HG03097 (cell line): ENCODE results near the gene DOK4.
"Not testable (repeated sequence)": the region's sequence is repeated elsewhere in the genome, so short reads cannot be mapped to it uniquely, and the experiment has no call there.

Source experiments
- ATAC-seq: cut with Tn5 transposase; IDR thresholded peaks from one replicate; pipeline ENCODE4 v1.9.1; 2021; ENCODE audit not compliant: unreplicated experiment, low FRiP score

The DOK4 gene

DNA sequence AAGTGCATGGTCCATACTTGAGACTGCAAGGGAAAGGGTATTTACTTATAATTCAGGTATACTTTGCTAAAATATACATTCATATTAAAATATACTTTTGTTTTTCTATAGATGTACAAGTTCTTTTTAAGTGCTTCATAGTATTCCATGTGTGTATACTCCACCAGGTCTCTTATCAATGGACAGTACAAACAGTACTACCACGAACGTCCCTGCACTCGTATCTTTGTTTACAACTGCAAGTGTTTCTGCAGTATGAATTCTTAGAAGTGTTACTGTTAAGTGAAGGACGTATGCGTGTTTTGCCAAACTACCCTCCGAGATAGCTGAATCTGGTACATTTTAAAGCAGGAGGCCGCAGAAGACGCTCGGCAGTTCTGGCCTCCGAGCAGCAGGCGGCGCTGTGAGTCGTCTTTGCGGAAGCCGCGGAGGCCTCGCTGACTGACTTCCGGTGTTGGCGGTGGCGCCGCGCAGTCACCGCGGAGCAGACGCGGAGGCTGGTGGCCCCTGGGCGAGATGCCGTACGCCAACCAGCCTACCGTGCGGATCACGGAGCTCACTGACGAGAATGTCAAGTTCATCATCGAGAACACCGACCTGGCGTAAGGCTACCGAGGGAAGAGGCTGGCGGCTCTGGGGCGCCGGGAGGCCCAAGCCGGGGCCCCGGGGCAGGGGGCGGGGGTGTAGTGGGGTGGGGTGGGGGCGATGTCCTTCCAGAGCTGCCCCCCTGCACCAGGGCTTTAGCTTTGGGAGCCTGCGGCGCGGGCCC, 23.9 kb downstream of the DOK4 start, which contains the start of gene POLR2C:
POLR2C (plus strand) TSS at position 471 of the 769 bp plus-strand sequence; CDS start at position 517, 46 bp downstream.
- ATAC-seq: peak; percentile 78

DNA sequence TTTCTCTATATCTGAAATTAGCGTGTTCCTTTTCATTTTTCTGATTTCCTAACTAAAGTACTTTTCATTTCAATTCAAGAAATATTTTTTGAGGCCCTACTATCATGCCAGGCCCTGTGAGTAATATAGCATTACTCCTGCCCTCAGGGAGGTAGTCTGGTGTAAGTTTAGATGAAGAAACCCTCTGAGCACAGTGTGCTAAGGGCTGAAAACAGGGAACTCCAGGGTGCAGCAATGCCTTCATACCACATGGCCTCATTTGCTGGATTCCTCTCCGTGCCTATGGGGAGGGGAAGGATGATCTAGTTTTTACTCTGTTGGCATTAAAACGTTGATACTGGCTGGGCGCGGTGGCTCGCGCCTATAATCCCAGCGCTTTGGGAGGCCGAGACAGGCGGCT, 34.3 kb downstream of the DOK4 start:
- no peak for ATAC-seq

DNA sequence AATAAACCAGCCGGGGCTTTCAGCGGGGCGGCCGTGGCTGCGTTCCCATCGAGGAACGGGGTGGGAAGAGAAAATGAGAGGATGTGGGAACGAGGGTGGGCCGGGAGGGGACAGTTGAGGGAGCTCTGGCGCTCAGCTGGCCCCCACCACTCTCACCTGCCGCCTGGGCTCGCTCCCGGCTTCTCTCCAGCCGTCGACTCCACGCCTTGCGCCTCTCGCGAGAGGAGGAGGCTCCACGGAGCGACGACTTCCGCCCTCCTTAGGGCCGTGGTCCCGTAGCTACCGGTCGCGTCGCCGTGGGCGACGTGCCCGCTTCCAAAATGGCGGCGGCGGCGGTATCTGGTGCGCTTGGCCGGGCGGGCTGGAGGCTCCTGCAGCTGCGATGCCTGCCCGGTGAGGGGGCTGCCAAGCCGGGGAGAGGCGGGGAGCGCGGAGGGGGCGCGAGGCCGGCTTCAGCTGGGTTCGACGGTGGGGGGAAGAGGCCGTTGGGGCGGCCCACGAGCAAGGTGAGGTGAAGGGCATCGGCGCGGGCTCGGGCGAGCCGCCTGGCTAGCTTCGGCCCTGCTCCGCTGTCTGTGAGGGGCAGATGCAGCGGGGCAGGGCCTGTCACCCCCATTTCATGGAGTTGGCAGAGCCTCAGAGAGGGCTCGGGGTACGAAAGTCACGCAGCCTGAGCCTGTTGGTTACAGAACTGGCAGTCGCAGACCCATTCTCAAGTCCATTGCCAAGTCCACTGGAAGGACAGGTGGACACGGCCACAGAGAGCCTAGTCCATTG, 38.9 kb downstream of the DOK4 start, which contains the start of the genes CIAPIN1 and COQ9:
CIAPIN1 (minus strand) TSS at position 200 of the 777 bp plus-strand sequence. CDS start 6,457 bp downstream, outside the sequence.
COQ9 (plus strand) TSS at position 294 of the 777 bp plus-strand sequence; CDS start at position 321, 27 bp downstream.
- peak; percentile 96 for ATAC-seq

DNA sequence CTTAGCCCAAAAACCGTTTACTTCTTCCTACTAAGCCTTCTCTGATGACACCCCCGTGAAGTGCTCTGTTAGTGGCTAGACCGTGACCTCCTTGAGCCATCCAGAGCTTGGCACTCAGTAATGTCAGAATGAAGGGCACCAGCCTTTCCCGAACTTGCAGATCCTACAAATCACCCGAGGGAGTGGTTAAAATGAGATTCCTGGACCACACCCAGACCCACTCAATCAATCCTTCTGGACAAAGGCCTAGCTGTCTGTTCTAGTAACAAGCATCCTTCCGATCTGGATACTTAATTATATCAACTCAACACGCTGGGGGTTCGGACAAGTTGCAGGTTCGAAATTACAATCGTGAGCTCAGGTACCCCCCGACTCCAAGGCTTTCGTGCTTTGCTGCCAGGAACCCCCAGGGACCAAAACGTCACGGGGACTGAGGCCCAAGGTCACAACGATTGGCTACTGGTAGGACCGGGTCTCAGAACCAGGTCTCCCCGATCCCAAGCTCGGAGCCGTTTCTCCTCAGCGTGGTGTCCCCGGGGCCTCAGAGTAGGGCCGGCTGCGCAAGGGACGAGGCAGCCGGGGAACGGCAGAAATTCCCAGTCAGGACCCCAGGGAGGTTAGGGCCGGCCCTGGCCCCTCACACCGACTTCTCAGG, 39.6 kb downstream of the DOK4 start:
- ATAC-seq: peak; percentile 28

DNA sequence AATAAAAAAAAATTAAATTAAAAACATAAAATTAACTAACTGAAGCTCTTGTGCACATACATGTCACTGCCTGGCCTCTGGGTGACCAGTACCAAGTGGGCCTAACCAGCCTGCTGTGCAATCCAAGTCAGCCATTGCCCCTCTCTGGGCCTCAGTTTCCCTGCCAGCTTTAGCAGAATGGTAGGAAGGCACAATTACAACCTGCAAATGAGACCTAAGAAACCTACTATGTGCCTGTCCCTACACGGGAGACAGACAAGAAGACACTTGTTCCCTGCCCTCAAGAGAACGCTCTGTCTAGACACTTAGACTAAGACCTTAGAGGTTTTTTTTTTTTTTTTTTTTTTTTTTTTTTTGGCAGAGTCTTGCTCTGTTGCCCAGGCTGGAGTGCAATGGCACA, 40.8 kb downstream of the DOK4 start:
- ATAC-seq: no peak

DNA sequence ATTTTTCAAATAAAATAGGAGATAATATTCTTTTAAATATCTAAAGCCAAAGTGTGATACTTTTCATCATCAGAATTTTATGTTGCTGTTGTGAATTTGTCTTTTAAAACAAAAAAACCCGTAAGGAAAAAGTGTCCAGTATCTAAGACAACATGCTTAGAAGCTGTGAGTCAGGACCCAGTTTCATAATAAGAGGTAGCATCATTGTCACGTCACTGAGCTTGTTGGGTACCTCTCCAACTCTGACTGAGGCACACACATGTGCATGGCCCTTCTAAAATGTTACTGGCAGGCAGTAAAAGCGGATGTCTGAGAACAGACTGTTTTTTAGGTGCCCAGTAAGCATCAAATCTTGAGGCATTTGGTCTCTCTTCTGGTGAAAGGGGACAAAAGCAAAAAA, 41.6 kb downstream of the DOK4 start:
- no peak for ATAC-seq

DNA sequence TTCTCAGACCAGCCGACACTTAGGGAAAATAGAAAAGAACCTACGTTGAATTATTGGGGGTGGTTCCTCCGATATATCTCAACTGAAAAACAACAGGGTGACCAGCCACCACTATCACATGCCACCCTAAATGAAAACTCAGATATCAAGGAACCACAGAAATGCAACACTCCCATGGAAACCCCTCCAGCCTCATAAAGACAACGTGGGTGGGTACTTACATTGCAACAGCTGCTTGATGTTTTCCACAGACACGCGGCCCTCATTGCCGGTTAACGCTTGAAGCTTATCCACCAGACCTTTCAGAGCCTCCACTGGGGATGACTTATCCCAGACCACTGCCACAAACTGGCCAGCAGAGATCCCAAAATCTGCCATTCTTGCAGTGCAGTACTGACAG, 45.7 kb downstream of the DOK4 start:
- ATAC-seq: not testable (repeated sequence)

DNA sequence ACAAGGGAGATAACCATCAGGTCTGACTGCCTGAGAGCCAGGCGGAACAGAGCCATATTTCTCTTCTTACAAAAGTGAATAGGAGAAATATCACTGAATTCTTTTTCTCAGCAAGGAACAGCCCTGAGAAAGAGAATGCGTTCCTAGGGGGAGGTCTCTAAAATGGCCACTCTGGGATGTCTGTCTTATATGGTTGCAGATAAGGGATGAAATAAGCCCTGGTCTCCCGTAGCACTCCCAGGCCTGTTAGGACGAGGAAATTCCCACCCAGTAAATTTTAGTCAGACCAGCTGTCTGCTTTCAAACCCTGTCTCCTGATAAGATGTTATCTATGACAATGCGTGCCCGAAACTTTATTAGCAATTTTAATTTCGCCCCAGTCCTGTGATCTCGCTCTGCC, 46.3 kb downstream of the DOK4 start:
- ATAC-seq: not testable (repeated sequence)

DNA sequence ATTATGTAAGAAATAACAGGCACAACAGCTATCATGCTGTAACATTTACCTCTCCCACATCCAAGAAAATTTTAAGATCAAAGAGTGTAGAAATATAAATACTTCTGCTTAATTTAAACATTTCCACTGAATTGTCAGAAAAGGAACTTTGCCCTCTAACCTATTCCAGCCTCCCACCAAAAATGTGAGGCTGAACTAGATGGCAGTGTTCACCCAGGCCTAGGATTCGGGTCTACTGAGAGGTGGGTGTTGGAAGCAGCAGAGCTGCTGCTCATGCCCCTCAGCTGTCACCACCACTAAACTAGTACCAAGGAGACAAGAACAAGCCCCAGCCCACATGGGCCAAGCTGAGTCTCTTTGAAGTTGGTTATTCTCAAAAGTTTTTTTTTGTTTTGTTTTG, 50.5 kb downstream of the DOK4 start:
- no peak for ATAC-seq

DNA sequence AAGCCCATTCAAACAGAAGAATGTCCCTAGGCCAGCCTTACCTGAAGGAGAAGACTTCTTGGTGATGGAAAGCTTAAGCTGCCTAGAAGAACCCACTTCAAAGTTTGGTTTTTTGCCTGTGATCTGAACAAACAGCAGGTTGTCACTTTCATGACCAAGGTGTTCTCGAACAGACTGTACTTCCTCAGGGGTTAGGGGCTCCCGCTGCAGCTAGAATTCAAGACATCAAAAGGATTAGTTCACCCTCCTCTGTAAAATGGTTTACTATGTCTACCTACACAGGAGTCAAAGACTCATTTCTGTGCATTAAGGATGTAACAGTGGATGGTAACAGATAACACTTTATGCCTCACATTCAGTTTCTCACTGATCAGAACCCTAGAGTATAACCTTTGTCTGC, 52.3 kb downstream of the DOK4 start:
- no peak for ATAC-seq

DNA sequence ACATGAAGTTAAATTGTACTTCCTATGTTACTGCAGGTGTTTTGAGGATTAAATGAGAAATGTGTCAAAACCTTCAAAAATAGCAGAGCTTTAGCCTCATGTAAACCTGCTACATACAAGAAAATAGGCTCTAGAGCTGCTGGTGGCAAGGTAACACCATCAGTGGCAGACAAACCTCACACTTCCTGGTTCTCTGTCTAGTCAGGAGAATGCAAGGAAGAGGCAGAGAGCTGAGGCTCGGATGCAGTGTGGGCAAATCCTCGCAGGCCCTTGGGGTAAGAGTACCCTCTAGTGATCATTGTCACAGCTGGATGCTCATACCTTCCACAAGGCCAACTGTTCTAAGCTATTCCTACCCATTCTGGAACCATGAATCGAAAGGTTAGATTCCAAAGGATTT, 53.3 kb downstream of the DOK4 start:
- no peak for ATAC-seq

DNA sequence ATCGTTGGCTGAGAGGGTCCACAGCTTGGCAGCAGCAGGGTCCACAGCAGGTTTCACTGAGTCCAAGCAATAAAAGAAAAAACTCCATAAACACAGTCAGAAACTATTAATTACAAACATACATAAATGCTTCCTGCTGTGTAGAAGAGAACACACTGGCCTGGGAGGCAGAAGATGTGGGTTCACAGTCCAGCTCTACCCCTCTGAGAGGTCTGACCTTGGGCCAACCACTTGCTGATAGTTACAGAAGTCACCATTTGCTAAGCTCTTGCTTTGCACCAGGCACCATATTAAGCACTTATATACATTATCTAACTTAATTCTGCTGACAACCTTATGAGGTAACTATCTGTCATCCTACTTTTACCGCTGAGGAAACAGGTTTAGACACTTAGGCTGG, 53.8 kb downstream of the DOK4 start:
- no peak for ATAC-seq

DNA sequence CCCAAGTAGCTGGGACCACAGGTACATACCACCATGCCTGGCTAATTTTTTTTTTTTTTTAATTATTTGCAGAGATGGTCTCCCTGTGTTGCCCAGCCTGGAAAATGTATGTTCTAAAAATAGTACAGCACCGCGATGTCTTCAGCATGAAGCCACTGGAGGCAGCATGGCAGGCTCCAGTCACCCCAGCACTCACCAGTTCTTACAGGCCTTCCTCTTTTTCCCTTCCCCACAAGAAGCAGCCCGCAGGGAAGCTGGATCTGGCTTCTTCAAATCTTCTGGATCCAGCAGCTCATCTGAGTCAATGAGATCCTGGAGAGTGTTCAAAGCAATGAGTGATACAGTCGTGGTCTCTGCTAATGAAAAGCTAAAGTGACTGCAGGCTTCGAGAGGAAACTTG, 55.3 kb downstream of the DOK4 start:
- ATAC-seq: no peak

DNA sequence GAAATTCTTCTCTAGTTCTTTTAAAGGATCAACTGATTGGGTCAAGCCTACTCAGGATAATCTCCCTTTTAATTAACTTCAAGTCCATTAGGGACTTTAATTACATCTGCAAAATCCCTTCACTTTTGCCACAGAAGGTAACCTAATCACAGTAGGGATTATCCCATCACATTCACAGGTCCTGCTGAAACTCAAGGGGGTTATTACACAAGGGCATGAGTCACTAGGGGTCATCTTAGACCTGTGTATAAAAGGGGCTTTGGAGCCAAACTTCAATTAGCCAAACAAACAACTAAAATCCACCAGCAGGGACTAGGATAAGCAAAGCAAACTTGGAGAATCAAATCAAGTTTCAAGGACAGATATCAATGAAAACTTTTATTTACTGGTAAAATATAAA, 58.5 kb downstream of the DOK4 start:
- no peak for ATAC-seq

DNA sequence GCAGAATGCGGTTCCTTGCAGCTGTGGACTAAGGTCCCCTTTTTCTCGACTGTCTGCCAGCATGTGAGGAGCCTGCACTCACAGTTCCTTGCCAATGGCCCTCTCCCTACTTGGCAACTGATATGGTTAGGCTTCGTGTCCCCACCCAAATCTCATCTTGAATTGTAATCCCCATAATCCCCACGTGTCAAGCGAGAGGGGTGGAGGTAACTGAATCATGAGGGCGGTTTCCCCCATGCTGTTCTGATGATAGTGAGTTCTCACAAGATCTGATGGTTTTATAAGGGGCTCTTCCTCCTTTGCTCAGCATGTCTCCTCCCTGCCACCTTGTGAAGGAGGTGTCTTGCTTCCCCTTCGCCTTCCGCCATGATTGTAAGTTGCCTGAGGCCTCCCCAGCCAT, 59.0 kb downstream of the DOK4 start:
- ATAC-seq: no peak

DNA sequence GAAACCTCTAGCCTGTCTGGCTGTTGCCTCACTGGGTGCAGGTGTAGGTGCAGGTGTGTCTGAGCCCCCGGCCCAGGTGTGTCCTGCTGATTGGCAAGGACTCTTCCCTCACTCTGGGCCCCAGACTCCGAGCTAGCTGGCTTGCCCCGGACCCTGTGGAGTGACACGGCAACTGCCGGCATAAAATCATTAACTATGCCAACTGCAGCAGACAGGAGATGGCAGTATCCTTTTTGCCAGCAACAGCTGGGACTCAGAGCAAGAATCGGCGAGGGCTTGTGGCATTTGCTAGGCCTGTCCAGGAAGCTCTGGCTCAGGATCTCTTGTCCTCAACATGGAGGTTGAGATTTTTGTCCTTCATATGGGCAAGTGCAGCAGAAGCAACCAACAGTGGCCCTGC, 59.9 kb downstream of the DOK4 start:
- no peak for ATAC-seq

DNA sequence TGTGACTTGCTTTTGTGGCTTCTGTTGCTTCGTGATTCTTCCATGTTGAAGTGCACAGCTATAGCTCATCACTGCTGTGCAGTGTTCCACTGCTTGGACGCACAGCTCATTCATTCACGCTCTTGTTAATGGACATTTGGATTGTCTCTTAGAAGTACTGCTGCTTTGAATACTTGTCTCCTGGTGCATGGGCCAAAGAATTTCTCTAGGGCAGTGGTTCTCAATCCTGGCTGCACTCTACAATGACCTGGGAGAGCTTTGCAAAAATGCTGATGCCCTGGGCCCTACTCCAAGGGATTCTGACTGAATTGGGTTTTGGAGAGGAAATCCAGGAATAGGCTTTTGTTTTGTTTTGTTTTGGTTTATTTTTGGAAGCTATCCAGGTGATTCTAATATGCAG, 61.7 kb downstream of the DOK4 start:
- no peak for ATAC-seq

DNA sequence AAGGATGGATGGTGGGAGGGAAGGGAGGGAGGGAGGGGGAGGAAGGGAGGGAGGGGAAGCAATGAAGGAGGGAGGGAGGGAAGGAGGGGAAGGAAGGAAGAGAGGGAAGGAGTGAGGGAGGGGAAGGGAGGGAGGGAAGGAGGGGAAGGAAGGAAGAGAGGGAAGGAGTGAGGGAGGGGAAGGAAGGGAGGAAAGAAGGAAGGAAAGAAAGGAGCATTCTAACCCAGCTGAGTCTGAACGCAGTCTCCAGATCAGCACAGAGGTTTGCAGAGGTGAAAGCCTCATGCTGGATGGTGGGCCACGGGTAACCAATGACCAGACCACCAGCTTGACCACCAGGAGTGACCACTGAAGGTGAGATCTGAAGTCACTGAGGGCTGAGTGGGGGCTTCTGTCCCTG, 63.1 kb downstream of the DOK4 start:
- no peak for ATAC-seq

DNA sequence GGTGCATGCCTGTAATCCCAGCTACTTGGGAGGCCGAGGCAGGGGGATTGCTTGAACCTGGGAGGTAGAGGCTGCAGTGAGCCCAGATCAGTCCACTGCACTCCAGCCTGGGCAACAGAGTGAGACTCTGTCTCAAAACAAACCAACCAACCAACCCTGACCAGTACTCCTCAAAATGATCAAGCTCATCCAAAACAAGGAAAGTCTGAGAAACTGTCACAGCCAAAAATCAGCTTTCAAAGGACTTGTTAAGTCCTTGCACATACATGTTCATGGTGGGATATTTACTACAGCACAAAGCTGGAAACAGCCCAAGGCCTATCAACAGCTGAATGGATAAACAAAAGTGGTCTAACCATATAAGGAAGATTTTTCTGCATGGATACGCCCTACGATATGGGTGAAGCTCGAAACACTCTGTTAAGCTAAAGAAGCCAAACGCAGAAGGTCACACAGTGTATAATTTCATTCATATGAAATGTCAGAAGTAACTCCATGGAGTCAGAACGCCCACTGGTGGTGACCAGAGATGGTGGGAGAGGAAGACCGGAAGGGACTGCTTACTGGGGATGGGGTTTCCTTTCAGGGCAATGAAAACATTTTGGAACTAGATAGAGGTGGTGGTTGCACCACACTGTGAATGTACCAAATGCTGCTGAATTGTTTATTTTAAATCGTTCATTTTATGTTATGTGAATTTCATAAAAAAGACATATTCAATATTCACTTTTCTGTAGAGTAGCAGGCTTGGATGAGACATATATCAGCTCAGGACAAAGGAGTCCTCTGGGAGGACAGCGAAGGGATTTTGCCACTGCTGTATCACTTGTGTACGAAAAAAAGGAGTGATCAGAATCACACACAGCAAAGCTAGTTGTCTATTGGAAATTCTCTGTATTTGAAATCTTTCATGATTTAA, 64.0 kb downstream of the DOK4 start:
- no peak for ATAC-seq
